Fibroblast of skin of right biceps (primary cell): Measurements from ENCODE around the gene RBBP6.
"Not testable (repeated sequence)": the region's sequence is repeated elsewhere in the genome, so short reads cannot be mapped to it uniquely, and the experiment has no call there.

Source experiments
- DNase-seq: peaks from one replicate; pipeline ENCODE4 v3.0.0-alpha.2; 2013

The RBBP6 gene

DNA sequence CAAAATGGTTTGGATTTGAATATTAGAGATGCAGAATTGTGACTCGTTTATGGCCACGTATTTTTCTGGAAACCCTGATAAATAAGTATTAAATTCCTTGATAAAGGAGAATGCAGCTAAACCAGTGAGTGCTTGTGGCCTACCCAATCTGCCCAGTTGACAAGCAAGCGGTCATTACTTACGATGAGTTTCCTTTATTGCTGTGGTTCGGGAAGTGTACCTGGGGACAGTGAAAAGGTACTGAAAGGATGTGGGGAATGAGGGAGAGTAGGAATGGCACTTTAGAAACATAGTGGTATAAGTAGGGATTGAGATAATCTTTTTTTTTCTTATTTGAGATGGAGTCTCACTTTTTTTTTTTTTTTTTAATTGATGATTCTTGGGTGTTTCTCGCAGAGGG lies 33.8 kb downstream of the RBBP6 start:
- DNase-seq = no peak

DNA sequence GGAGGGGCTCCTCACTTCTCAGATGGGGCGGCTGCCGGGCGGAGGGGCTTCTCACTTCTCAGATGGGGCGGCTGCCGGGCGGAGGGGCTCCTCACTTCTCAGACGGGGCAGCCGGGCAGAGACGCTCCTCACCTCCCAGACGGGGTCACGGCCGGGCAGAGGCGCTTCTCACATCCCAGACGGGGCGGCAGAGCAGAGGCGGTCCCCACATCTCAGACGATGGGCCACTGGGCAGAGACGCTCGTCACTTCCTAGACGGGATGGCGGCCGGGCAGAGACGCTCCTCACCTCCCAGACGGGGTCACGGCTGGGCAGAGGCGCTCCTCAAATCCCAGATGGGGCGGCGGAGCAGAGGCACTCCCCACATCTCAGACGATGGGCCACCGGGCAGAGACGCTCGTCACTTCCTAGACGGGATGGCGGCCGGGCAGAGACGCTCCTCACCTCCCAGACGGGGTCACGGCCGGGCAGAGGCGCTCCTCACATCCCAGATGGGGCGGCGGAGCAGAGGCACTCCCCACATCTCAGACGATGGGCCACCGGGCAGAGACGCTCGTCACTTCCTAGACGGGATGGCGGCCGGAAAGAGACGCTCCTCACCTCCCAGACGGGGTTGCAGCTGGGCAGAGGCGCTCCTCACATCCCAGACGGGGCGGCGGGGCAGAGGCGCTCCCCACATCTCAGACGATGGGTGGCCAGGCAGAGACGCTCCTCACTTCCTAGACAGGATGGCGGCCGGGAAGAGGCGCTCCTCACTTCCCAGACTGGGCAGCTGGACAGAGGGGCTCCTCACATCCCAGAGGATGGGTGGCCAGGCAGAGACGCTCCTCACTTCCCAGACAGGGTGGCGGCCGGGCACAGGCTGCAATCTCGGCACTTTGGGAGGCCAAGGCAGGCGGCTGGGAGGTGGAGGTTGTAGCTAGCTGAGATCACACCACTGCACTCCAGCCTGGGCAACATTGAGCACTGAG lies 35.4 kb downstream of the RBBP6 start:
- DNase-seq = not testable (repeated sequence)

DNA sequence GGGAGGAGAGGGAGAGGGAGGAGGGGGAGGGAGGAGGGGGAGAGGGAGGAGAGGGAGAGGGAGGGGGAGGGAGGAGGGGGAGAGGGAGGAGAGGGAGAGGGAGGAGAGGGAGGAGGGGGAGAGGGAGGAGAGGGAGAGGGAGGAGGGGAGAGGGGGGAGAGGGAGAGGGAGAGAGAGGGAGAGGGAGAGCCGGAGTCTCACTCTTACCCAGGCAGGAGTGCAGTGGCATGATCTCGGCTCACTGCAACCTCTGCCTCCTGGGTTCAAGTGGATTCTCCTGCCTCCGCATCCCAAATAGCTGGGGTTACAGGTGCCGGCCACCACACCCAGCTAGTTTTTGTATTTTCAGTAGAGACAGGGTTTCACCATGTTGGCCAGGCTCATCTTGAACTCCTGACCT lies 36.4 kb downstream of the RBBP6 start:
- not testable (repeated sequence) for DNase-seq

DNA sequence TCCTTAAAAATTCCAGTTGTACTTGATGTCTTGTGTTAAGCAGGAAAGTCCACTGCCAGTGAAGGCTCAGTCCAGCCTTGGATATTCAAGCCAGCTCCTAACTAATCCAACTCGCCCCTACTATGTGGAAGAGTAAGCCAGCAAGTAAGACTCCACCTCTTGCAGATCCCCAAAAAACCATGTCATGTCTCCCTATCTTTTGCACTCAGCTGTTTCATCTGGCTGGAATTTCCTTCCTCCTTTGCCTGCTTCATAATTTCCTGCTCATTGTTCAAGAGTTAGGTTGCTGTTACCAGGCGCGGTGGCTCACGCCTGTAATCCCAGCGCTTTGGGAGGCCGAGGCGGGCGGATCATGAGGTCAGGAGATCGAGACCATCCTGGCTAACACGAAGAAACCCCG lies 37.8 kb downstream of the RBBP6 start:
- DNase-seq = no peak

DNA sequence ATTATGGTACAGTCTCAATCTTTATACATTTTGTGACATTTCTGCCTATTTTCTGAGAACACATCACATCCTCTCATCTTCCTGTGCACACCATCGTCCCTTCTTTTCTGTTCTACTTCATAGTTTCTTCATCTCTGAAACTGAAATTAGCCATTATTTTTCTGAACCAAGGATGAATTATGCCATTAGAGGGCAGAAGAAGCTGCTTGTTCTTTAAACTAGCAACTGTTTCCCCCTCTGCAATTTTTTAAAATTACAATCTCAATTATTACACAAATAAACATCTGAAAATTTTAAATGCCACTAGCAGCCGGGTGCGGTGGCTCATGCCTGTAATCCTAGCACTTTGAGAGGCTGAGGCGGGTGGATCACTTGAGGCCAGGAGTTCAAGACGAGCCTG lies 41.3 kb downstream of the RBBP6 start:
- peak; percentile 38 for DNase-seq

DNA sequence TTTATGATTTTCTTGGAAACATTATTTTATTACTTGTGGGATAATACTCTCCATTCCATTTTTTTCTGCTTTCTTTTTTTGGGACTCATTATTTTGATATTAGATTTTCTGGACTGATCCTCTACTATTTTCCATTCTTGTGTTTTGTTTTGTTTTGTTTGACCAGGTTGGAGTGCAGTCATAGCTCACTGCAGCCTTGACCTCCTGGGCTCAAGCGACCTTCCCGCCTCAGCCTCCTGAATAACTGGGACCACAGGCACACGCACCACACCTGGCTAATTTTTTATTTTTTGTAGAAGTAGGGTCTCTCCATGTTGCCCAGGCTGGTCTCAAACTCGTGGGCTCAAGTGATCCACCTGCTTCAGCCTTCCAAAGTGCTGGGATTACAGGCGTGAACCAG lies 44.1 kb downstream of the RBBP6 start:
- no peak for DNase-seq

DNA sequence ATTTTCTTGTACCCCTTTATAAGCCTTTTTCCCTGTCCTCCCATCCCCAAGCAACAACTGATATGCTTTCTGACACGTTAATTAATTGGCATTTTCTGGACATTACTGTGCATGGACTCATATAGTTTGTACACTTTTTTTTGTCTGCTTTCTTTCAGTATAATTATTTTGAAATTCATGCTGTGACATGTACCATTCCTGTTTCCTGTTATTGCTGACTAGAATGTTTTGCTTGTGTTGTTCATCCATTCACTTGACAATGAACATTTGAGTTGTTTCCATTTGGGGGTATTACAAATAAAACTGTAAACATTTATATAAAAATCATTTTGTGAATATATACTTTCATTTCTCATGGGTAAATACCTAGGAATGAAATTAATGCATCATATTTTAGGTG lies 50.6 kb downstream of the RBBP6 start:
- DNase-seq = no peak

DNA sequence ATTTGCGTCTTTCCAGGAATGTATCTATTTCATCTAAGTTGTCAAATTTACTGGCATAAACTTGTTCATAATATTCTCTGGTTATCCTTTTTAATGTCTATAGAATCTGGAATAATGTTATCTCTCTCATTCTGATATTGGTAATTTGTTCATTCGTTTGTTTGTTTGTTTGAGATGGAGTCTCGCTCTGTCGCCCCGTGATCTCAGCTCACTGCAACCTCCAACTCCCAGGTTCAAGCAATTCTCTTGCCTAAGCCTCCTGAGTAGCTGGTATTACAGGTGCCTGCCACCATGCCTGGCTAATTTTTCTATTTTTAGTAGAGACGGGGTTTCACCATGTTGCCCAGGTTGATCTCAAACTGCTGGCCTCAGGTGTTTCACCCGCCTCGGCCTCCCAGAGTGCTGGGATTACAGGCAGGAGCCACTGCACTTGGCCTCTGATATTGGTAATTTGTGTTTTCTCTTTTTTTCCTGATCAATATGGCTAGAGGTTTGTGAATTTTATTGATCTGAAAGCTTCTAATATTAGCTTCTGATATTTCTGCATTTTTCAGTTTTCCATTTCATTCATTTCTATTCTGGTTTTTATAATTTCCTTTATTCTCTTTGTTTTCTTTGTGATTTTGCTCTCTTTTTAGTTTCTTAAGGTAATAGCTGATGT lies 59.5 kb downstream of the RBBP6 start:
- no peak for DNase-seq

DNA sequence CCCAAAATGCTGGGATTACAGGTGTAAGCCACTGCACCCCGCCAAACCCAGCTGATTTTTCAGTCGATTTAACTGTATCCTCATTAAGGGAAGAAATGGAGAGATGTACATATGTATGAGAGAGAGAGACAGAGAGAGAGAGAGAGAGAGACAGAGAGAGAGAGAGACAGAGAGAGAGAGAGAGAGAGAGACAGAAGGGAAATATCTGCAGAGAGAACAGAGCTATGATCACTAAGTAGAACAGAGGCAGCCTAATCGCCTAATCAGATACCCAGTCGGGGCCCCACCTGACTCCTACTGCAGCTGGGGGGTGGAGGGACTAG lies 70.0 kb downstream of the RBBP6 start:
- no peak for DNase-seq

DNA sequence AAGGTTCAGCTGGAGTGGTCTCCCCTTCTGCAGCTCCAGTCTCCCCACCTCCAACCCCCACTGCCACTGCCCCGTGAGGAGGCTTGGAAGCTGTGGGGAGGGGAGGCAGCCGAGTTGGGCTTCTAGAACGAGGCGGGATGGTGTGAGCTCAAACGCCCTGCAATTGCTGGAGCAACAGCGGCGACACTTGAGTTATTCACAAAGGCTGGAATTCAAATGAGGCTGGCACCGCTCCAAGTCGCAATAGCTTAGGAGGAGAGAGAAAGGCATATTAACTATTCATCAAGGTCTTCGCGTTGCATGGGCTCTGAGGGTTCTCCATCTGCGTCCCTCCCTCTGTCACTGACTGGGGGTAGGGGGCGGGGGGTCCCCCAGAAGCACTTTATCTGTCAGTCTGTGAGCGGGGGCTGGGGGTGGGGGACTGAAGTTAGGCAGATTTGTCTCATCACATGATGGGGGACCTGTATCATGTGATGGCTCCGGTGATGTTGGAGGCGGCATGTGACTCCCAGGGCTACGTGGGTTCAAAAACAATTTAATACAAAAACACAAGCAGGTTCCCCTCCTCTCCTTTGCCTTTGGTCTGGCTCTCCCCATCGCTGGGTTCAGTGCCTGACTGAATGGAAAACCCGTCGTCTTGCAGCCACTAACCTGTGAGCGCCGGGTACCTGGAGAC lies 70.5 kb downstream of the RBBP6 start:
- DNase-seq = peak; percentile 81

DNA sequence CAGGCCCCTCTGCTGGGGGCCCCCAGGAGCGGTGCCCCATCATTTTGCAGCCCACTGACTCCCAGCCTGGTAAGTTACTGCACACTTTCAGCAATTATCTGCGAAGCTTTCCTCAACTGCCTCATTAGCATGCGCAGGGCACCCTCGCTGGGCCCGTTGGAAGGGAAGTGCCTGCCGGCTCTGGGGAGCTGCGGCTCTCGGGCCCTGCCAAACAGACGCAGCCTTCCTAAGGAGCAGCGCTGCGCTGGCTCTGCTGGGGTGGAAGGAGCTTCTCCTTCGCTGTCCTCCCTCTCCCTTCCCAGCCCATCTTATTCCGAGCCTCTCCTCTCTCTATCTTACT lies 71.0 kb downstream of the RBBP6 start:
- peak; percentile 31 for DNase-seq

DNA sequence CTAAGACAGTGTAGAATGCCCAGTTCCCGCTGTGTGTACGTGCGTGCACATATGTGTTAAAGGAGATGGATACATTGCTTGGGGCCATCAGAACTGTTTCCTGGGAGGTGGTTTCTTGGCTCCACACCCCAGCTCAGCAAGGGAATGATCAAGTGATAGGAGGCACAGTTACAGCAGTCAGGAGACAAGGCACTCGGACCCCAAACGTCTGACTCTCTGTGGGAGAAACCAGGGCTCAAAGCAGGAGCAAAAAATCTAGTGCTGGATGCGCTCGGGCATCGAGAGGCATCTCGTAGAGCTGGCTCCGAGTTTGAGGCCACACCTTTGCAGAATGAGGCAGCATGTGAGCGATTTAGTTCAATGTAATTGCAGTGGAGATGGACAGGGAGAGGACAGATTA lies 71.9 kb downstream of the RBBP6 start:
- DNase-seq = no peak

DNA sequence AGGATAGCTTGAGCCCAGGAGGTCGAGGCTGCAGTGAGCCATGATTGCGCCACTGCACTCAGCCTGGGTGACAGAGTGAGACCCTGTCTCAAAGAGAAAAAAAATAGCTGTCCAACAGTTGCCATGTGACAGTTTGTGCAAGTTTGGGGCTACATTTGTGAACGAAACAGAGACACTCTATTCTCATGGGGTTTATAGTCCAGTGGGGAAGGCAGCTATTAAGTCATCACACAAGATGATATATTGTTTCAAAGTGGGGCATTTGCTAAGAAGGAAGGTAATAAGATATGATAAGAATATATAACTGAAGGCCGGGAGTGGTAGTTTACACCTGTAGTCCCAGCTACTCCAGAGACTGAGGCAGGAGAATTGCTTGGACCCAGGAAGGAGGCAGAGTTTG lies 73.3 kb downstream of the RBBP6 start:
- DNase-seq = no peak

DNA sequence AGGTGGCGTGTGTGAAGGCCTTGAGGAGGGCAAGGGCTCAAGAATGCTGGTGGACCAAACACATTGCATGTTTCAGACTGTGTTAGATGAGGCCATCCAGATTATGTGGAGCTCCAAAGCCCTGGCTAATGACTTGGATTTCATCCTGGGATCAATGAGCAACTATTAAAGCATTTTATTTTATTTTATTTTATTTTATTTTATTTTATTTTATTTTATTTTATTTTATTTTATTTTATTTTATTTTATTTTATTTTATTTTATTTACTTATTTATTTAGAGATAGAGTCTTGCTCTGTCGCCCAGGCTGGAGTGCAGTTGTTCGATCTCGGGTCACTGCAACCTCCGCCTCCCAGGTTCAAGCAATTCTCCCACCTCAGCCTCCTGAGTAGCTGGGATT lies 73.9 kb downstream of the RBBP6 start:
- not testable (repeated sequence) for DNase-seq

DNA sequence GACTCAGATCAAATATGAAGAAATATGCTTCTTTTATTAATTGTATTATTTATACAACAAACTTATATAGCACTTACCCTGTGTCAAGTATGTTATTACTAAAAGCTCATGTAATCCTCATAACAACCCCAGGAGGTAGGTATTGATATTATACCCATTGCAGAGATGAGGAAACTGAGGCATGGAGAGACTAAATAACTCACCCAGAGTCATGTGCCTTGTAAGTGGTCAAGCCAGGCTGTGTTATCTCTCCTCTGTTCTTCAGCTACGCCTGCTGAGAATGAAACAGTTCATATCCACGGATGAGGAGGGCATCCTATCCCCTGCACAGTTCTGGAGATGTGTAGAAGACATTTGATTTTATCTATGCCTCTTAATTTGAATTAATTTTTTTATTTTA lies 78.1 kb downstream of the RBBP6 start:
- no peak for DNase-seq
